Measurements from ENCODE around the gene FRMD3. TPM values are rescaled to one million over a fixed set of nuclear protein-coding genes. Genes with fewer than 3 reads are reported as not detected.

The FRMD3 gene
- total RNA-seq, 4 donors from 2014 or later, result 1.8 to 13.3 (median 3.3) TPM

DNA sequence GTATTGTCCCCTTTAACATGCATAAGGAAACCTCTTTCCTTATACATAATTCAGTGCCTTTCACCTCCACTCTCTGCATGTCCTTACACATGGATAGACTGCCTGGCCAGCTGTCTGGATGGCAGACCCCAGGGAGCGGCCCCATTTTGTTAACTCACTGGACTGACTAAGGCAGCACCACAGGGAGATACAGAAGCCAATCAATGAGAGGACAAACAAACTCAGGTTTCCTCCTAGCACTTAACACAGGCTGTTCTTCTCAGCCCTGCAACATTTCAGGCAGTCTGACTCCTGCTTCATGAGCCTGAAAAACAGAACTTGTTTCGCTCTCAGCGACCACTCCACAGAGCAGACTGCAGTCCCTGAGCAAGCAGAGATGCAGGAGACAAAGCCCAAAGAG, 339.8 kb downstream of the FRMD3 start:
- Histone ChIP-seq H3K27ac (no peak overlapping the region), H3K9me3 (no peaks in the 10 kb centered on the region), H3K27me3 (no peaks in the 10 kb centered on the region), H3K36me3 (no peaks in the 10 kb centered on the region), H3K4me3 (no peak overlapping the region), H3K4me1 (no peaks in the 10 kb centered on the region)
- no peak for DNase-seq
- TF ChIP-seq, protein P1, sequence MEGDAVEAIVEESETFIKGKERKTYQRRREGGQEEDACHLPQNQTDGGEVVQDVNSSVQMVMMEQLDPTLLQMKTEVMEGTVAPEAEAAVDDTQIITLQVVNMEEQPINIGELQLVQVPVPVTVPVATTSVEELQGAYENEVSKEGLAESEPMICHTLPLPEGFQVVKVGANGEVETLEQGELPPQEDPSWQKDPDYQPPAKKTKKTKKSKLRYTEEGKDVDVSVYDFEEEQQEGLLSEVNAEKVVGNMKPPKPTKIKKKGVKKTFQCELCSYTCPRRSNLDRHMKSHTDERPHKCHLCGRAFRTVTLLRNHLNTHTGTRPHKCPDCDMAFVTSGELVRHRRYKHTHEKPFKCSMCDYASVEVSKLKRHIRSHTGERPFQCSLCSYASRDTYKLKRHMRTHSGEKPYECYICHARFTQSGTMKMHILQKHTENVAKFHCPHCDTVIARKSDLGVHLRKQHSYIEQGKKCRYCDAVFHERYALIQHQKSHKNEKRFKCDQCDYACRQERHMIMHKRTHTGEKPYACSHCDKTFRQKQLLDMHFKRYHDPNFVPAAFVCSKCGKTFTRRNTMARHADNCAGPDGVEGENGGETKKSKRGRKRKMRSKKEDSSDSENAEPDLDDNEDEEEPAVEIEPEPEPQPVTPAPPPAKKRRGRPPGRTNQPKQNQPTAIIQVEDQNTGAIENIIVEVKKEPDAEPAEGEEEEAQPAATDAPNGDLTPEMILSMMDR (IDR thresholded peaks at IDR 0.05), result no peak
- no peak for TF ChIP-seq POLR2A (IDR thresholded peaks at IDR 0.05)
- intact Hi-C loops (cut with DNase I; ENCODE audit: low total_unique reads), result no loop called here

DNA sequence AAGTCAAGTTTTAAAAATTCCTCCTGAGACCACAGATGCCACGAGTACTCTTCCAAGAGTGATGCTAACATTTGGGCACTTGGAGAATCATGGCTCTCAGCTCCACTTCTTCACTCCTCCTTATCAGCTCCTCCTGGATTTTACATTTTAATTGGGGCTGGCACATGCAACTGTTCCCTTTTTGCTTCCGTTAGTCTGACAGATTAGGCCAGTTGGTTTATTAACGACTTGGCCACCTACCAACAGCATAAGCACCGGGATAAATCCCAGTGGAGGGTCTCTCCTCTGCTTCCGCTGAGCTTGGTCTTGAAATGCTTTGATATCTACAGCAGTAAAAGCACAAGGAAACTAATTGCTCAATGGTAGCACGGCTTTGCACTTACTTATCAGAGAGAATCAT, 340.6 kb downstream of the FRMD3 start:
- H3K27me3 ChIP-seq, result no peaks in the 10 kb centered on the region
- intact Hi-C loops (cut with DNase I; ENCODE audit: low total_unique reads), result no loop called here
- DNase-seq, result no peak
- no peaks in the 10 kb centered on the region for H3K9me3 ChIP-seq
- H3K27ac ChIP-seq, result no peak overlapping the region
- H3K36me3 ChIP-seq, result no peaks in the 10 kb centered on the region
- TF ChIP-seq POLR2A (IDR thresholded peaks at IDR 0.05), result no peak
- TF ChIP-seq, protein P1 (IDR thresholded peaks at IDR 0.05), result no peak
- no peak overlapping the region for H3K4me3 ChIP-seq
- H3K4me1 ChIP-seq, result no peaks in the 10 kb centered on the region

DNA sequence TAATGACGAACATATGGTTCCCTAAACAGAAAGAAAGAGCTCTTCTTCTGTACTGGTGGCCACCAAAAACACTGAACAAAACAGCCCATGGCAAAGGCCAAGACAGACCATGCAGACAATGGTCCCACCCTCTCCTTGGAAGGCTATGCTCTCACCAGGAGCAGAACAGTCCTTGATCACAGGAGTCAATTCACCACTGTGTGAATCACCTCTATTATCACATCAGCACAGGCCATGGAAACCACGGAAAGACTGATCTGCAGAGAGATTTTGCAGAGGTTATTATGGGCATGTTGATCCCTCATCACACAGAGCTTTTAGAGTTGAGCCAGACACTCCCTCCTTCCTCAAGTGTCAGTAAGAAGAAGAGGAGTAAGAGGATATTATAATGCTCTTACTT, 341.3 kb downstream of the FRMD3 start:
- Histone ChIP-seq H3K27me3 (no peaks in the 10 kb centered on the region), H3K4me3 (no peak overlapping the region), H3K4me1 (no peaks in the 10 kb centered on the region), H3K9me3 (no peaks in the 10 kb centered on the region), H3K27ac (no peak overlapping the region), H3K36me3 (no peaks in the 10 kb centered on the region)
- intact Hi-C loops (cut with DNase I; ENCODE audit: low total_unique reads), result no loop called here
- TF ChIP-seq POLR2A (IDR thresholded peaks at IDR 0.05), result no peak
- TF ChIP-seq, protein P1 (IDR thresholded peaks at IDR 0.05), result no peak
- DNase-seq, result no peak

Small RNA genes within 50 kb of the gene (small RNA-seq; reads per million reads assigned to genes)
- gene AL137847.3 (not detected), gene RN7SKP242 (not detected), gene RNU4-29P (not detected)

Other genes starting within 250 kb of the FRMD3 start
- gene IDNK, start 84.7 kb upstream of the FRMD3 start, total RNA-seq, result 1 to 10 TPM in 3 of 4 donors, not detected in 1; 2.6 to 5.5 (median 4.0) TPM
- 100 to 1,000 TPM in 2 of 4 donors, 10 to 100 TPM in 2; 66.8 to 155 (median 98.1) TPM for gene UBQLN1, start 169.6 kb upstream of the FRMD3 start, total RNA-seq